OCI-LY7 (cell line): ENCODE results near the gene TRAF3. TPM values are rescaled to one million over a fixed set of nuclear protein-coding genes. Genes with fewer than 3 reads are reported as not detected.

Experiments
- BruUV-seq: library from RNA; stranded (reverse); fragments of 400-500 nt; replicated peaks from 2 replicates; lab custom pipeline; 2021; lab: Mats Ljungman, UMichigan
- CTCF ChIA-PET: fragments of 300-600 bp; sonication (Branson Sonifier 250); formaldehyde crosslinking; loops from one replicate; lab custom pipeline; 2022; ENCODE audit warnings: antibody characterized with exemption; ENCODE audit not compliant: unreplicated experiment; lab: Charles Lee
- POLR2A ChIA-PET: fragments of 300-600 bp; sonication (Branson Sonifier 250); formaldehyde crosslinking; loops from one replicate; lab custom pipeline; 2022; ENCODE audit warnings: antibody characterized with exemption; lab: Charles Lee
- DNase-seq: peaks from one replicate; pipeline ENCODE4 v3.0.0-alpha.2; 2015; ENCODE audit warnings: low spot score
- H2AFZ ChIP-seq: fragments of 200-600 bp; sonication (generic), shearing (Covaris generic); 2 replicates; pipeline ENCODE4 v1.6.1; 2014; ENCODE audit warnings: mild to moderate bottlenecking, antibody characterized with exemption, low read length, moderate library complexity
- H3K27ac ChIP-seq: fragments of 200-600 bp; sonication (generic); 2 replicates; pipeline ENCODE4 v1.5.1; 2014; ENCODE audit warnings: mixed run types, low read depth, mild to moderate bottlenecking, moderate library complexity, low read length, inconsistent platforms; ENCODE audit not compliant: poor library complexity, severe bottlenecking
- H3K36me3 ChIP-seq: fragments of 200-600 bp; sonication (generic); 2 replicates; pipeline ENCODE4 v1.6.1; 2014; ENCODE audit warnings: mild to moderate bottlenecking, antibody characterized with exemption, low read length, moderate library complexity, mixed read lengths; ENCODE audit not compliant: insufficient read depth
- H3K4me1 ChIP-seq: fragments of 200-600 bp; sonication (generic); 2 replicates; pipeline ENCODE4 v1.5.1; 2014; ENCODE audit warnings: mild to moderate bottlenecking, low read length; ENCODE audit not compliant: insufficient read depth, poor library complexity, severe bottlenecking
- H3K4me2 ChIP-seq: fragments of 200-600 bp; sonication (generic); 2 replicates; pipeline ENCODE4 v1.6.1; 2014; ENCODE audit warnings: mild to moderate bottlenecking, low read length
- H3K4me3 ChIP-seq: fragments of 200-600 bp; sonication (generic); 2 replicates; pipeline ENCODE4 v1.5.1; 2014; ENCODE audit warnings: mild to moderate bottlenecking, low read depth, low read length; ENCODE audit not compliant: poor library complexity, severe bottlenecking
- H3K79me2 ChIP-seq: fragments of 200-600 bp; sonication (generic); 2 replicates; pipeline ENCODE4 v1.6.1; 2016; ENCODE audit warnings: low read depth, mild to moderate bottlenecking, low read length, moderate library complexity, mixed read lengths; ENCODE audit not compliant: insufficient read depth
- H3K9me2 ChIP-seq: fragments of 200-600 bp; sonication (generic); 2 replicates; pipeline ENCODE4 v1.6.1; 2016; ENCODE audit warnings: mild to moderate bottlenecking, low read length, mixed read lengths; ENCODE audit not compliant: insufficient read depth
- H3K9me3 ChIP-seq: fragments of 200-600 bp; sonication (generic); 2 replicates; pipeline ENCODE4 v1.6.1; 2014; ENCODE audit warnings: mild to moderate bottlenecking, mixed run types, low read length, mixed read lengths
- H4K20me1 ChIP-seq: fragments of 200-600 bp; sonication (generic); 2 replicates; pipeline ENCODE4 v1.6.1; 2014; ENCODE audit warnings: mild to moderate bottlenecking, antibody characterized with exemption, low read length, moderate library complexity, mixed read lengths; ENCODE audit not compliant: insufficient read depth
- CTCF ChIP-seq: fragments of 200-600 bp; sonication (generic); conservative IDR thresholded peaks from 2 replicates; pipeline ENCODE4 v1.5.1; 2014; ENCODE audit warnings: mild to moderate bottlenecking, antibody characterized with exemption, low read length, moderate library complexity, mixed read lengths
- EZH2phosphoT487 ChIP-seq: fragments of 200-600 bp; sonication (generic); IDR thresholded peaks from 2 replicates; pipeline ENCODE4 v1.6.1; 2018; ENCODE audit warnings: low read depth, borderline replicate concordance, mild to moderate bottlenecking, mixed run types, antibody characterized with exemption, low read length, moderate library complexity, mixed read lengths
- intact Hi-C: fragments of 100-400 bp; cut with micrococcal nuclease; formaldehyde crosslinking; loops from one replicate; pipeline ENCODE4 v1.10.0; 2022; ENCODE audit not compliant: unreplicated experiment
- total RNA-seq, 2 experiments: library from RNA; depleted of rRNA in 1 of 2; stranded (reverse); fragments of >200 nt in 1 of 2; shearing (Covaris generic) in 1 of 2; gene quantifications; 2 replicates each; pipeline ENCODE4 v1.2.3, GENCODE V29; 2014 to 2022

The TRAF3 gene
- total RNA-seq, 2 experiments from 2014 or later = 0.82 to 2.9 TPM

GRCh38 chr14:102910442-102910841 is 133.2 kb downstream of the TRAF3 start:
- no peak for DNase-seq
- H3K9me2 ChIP-seq = no peaks in the 10 kb centered on the region
- no peaks in the 10 kb centered on the region for H3K36me3 ChIP-seq
- no TSS peak for BruUV-seq
- H3K9me3 ChIP-seq = no peaks in the 10 kb centered on the region
- no peak overlapping the region for H3K27ac ChIP-seq
- intact Hi-C loops = no loop called here
- CTCF ChIA-PET = no interaction called here
- H3K4me2 ChIP-seq = no peak overlapping the region
- H3K79me2 ChIP-seq = no peaks in the 10 kb centered on the region
- H3K4me1 ChIP-seq = peaks cover 14% of the 10 kb centered on the region
- H4K20me1 ChIP-seq = peaks cover 8% of the 10 kb centered on the region; the same call in 1 of the 2 replicates
- TF ChIP-seq CTCF (no peak), EZH2phosphoT487 (no peak)
- POLR2A ChIA-PET = interaction anchor here (0.6 kb wide), 1 partner anchor 256 kb away, joined by 3 read pairs; no protein-coding TSS in a partner anchor
- H3K4me3 ChIP-seq = no peak overlapping the region
- H2AFZ ChIP-seq = no peak overlapping the region

- intact Hi-C loops = no loop called here
- CTCF ChIA-PET = no interaction called here
- POLR2A ChIA-PET = no interaction called here
- Histone ChIP-seq H2AFZ (no peak overlapping the region), H3K9me3 (no peaks in the 10 kb centered on the region), H3K4me2 (no peak overlapping the region), H3K9me2 (no peaks in the 10 kb centered on the region), H3K36me3 (no peaks in the 10 kb centered on the region), H3K27ac (no peak overlapping the region), H3K4me3 (no peak overlapping the region), H3K4me1 (peaks cover 16% of the 10 kb centered on the region), H3K79me2 (no peaks in the 10 kb centered on the region), H4K20me1 (peaks cover 8% of the 10 kb centered on the region; the same call in 1 of the 2 replicates)
- no peak for TF ChIP-seq EZH2phosphoT487
- no peak for TF ChIP-seq CTCF
- no TSS peak for BruUV-seq
- no peak for DNase-seq
Measured at GRCh38 chr14:102911541-102911951, 134.3 kb downstream of the TRAF3 start.

DNA sequence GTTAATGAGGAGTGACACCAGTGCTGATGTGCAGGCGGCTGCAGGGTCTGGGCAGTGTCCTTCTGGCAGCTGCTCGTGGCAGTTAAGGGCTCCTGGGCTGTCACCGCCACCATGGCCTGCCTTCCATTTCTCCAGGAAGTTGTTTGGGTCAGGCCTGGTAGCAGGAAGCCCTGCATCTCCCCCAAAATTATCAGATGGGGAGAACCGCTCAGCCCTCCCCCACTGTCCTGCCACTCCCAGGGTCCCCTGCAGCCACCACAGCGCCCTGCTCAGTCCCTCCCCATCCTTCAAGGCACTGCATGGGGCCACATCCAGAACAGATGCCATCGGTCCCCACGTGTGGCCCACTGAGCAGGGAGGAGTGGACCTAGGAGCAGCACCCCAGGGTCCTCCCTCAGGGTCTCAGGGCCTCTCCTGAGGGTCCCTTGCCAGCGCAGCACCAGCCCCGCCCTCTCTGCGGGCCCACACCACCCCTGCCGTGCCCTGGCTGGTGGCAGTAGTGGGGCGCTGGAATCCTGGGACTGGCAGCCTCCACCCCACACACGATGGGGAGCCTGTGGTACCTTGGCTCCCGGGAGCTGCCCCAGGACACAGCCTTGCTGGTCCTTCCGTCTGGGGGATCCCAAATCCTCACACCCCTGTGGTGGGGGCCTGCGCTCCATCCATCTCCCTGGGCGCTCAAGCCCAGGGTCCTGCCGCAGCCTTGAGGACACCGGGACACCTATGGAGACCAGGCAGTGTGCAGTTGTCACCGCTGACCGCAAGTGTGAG is 134.9 kb downstream of the TRAF3 start:
- no peak for TF ChIP-seq EZH2phosphoT487
- ChIA-PET CTCF (no interaction called here), POLR2A (interaction anchor here (0.6 kb wide), 1 partner anchor 389 kb away, joined by 6 read pairs; no protein-coding TSS in a partner anchor)

More for the DNA sequence above, 134.9 kb downstream of the TRAF3 start:
- Histone ChIP-seq H3K4me2 (no peak overlapping the region), H3K27ac (no peak overlapping the region), H3K36me3 (no peaks in the 10 kb centered on the region), H3K9me3 (no peaks in the 10 kb centered on the region), H2AFZ (no peak overlapping the region), H3K4me1 (peaks cover 22% of the 10 kb centered on the region), H3K79me2 (no peaks in the 10 kb centered on the region), H3K4me3 (no peak overlapping the region), H3K9me2 (no peaks in the 10 kb centered on the region), H4K20me1 (peaks cover 8% of the 10 kb centered on the region; the same call in 1 of the 2 replicates)
- no peak for DNase-seq
- BruUV-seq = no TSS peak
- intact Hi-C loops = no loop called here
